HCT116 (cell line): ENCODE results near the gene CTTN. TPM values are rescaled to one million over a fixed set of nuclear protein-coding genes. Genes with fewer than 3 reads are reported as not detected.

Source experiments
- ATAC-seq: fragments of 200-7000 bp; cut with Tn5 transposase; 2 replicates; pipeline ENCODE4 v1.9.1; 2020; ENCODE audit warnings: mild to moderate bottlenecking, moderate library complexity
- BruUV-seq: library from RNA; stranded (reverse); fragments of 400-500 nt; replicated peaks from 2 replicates; lab custom pipeline; 2021; lab: Mats Ljungman, UMichigan
- CTCF ChIA-PET: fragments of 300-600 bp; sonication (Branson Sonifier 250); formaldehyde crosslinking; loops from one replicate; lab custom pipeline; 2021; ENCODE audit warnings: antibody characterized with exemption; lab: Charles Lee
- POLR2A ChIA-PET: fragments of 300-600, 350-600 bp; sonication (Branson Sonifier 250); formaldehyde crosslinking; loops from one replicate; lab custom pipeline; 2021; ENCODE audit warnings: antibody characterized with exemption; lab: Charles Lee
- RAD21 ChIA-PET, 2 experiments: fragments of 300-600 bp; sonication (Branson Sonifier 250); formaldehyde crosslinking; loops; one replicate each; lab custom pipeline; 2023; ENCODE audit warnings: low total read pairs in 2 of 2; ENCODE audit not compliant: uncharacterized antibody in 2 of 2, unreplicated experiment in 2 of 2, low non-redundant PET in 1 of 2; lab: Charles Lee
- DNase-seq: peaks from one replicate; pipeline ENCODE4 v3.0.0-alpha.2; 2010; ENCODE audit warnings: low read depth, low spot score
- H2AFZ ChIP-seq: fragments of 200-600 bp; shearing (Covaris generic), sonication (generic); 2 replicates; pipeline ENCODE4 v1.6.1; 2017; ENCODE audit warnings: low read depth, mixed run types, mixed read lengths, antibody characterized with exemption, low read length; ENCODE audit not compliant: poor library complexity, severe bottlenecking
- H3K27ac ChIP-seq: 2 replicates; pipeline ENCODE4 v1.5.1; 2012; ENCODE audit warnings: low read depth, low read length
- H3K27me3 ChIP-seq: fragments of 200-600 bp; sonication (generic); 2 replicates; pipeline ENCODE4 v1.6.1; 2016; ENCODE audit warnings: mixed run types, low read length, mixed read lengths; ENCODE audit not compliant: insufficient read depth
- H3K36me3 ChIP-seq, 2 experiments: fragments of 200-500 bp in 1 of 2; fragments of 200-600 bp in 1 of 2; sonication (Bioruptor generic) in 1 of 2; sonication (generic) in 1 of 2; 2 replicates each; pipeline versions ENCODE4 v1.5.1 to v1.6.1; 2014 to 2016; ENCODE audit warnings: low read length in 2 of 2, inconsistent platforms in 1 of 2, mixed read lengths in 1 of 2, mixed run types in 1 of 2; ENCODE audit not compliant: insufficient read depth in 2 of 2, control insufficient read depth in 1 of 2
- H3K4me1 ChIP-seq, 2 experiments: fragments of 200-600 bp in 1 of 2; sonication (generic) in 1 of 2; 2 replicates each; pipeline versions ENCODE4 v1.5.1 to v1.6.1; 2012 to 2017; ENCODE audit warnings: low read length in 2 of 2, inconsistent platforms in 1 of 2, mild to moderate bottlenecking in 1 of 2, mixed read lengths in 1 of 2, mixed run types in 1 of 2, moderate library complexity in 1 of 2; ENCODE audit not compliant: insufficient read depth in 2 of 2, control insufficient read depth in 1 of 2
- H3K4me2 ChIP-seq: fragments of 200-600 bp; sonication (generic); 2 replicates; pipeline ENCODE4 v1.6.1; 2017; ENCODE audit warnings: mixed run types, low read length, mixed read lengths
- H3K4me3 ChIP-seq, 2 experiments: fragments of 200-600 bp in 1 of 2; sonication (generic) in 1 of 2; replicated peaks in 1 of 2; 2 replicates each; pipeline ENCODE4 v1.5.1; 2011 to 2016; ENCODE audit warnings: low read length in 2 of 2, control low read depth in 1 of 2, low read depth in 1 of 2, mild to moderate bottlenecking in 1 of 2, mixed read lengths in 1 of 2, mixed run types in 1 of 2
- H3K79me2 ChIP-seq: fragments of 200-600 bp; sonication (generic); 2 replicates; pipeline ENCODE4 v1.6.1; 2017; ENCODE audit warnings: mild to moderate bottlenecking, mixed run types, low read length, moderate library complexity, mixed read lengths; ENCODE audit not compliant: insufficient read depth
- H3K9ac ChIP-seq: fragments of 200-600 bp; sonication (generic); 2 replicates; pipeline ENCODE4 v1.6.1; 2016; ENCODE audit warnings: low read length, mixed read lengths
- H3K9me2 ChIP-seq: fragments of 200-600 bp; sonication (generic), shearing (Covaris generic); 2 replicates; pipeline ENCODE4 v1.6.1; 2017; ENCODE audit warnings: mixed run types, mild to moderate bottlenecking, moderate library complexity; ENCODE audit not compliant: insufficient read depth
- H3K9me3 ChIP-seq, 2 experiments: fragments of 200-500 bp in 1 of 2; fragments of 200-600 bp in 1 of 2; sonication (Bioruptor generic) in 1 of 2; sonication (generic) in 1 of 2; 2 replicates each; pipeline ENCODE4 v1.6.1; 2014 to 2017; ENCODE audit warnings: low read length in 2 of 2, mixed read lengths in 2 of 2, inconsistent platforms in 1 of 2, low read depth in 1 of 2, mild to moderate bottlenecking in 1 of 2, mixed run types in 1 of 2, moderate library complexity in 1 of 2; ENCODE audit not compliant: control insufficient read depth in 1 of 2, insufficient read depth in 1 of 2
- H4K20me1 ChIP-seq: fragments of 200-600 bp; sonication (generic), shearing (Covaris generic); 2 replicates; pipeline ENCODE4 v1.6.1; 2017; ENCODE audit warnings: mixed run types, mild to moderate bottlenecking, moderate library complexity; ENCODE audit not compliant: insufficient read depth
- CBX3 ChIP-seq: IDR thresholded peaks from 2 replicates; pipeline ENCODE4 v1.6.1; 2012; ENCODE audit warnings: low read depth
- ELF1 ChIP-seq: IDR thresholded peaks from 2 replicates; pipeline ENCODE4 v1.6.1; 2012; ENCODE audit warnings: low read depth, borderline replicate concordance
- EZH2 ChIP-seq: fragments of 200-600 bp; sonication (generic); IDR thresholded peaks from 2 replicates; pipeline ENCODE4 v1.6.1; 2017; ENCODE audit warnings: antibody characterized with exemption, mixed run types
- POLR2AphosphoS5 ChIP-seq: IDR thresholded peaks from 2 replicates; pipeline ENCODE4 v1.6.1; 2011; ENCODE audit warnings: mild to moderate bottlenecking, low read depth, low read length, moderate library complexity
- RAD21 ChIP-seq: IDR thresholded peaks from 2 replicates; pipeline ENCODE4 v1.6.1; 2012; ENCODE audit warnings: low read depth, mild to moderate bottlenecking
- SRF ChIP-seq: IDR thresholded peaks from 2 replicates; pipeline ENCODE4 v1.6.1; 2012; ENCODE audit warnings: low read depth
- TCF7L2 ChIP-seq: IDR thresholded peaks from 2 replicates; pipeline ENCODE4 v1.7.0; 2011; ENCODE audit warnings: borderline replicate concordance, inconsistent platforms; ENCODE audit not compliant: insufficient read depth, insufficient read length; ENCODE audit errors: extremely low read depth
- intact Hi-C: fragments of 100-400 bp; cut with micrococcal nuclease; formaldehyde crosslinking; loops from 2 replicates; pipeline ENCODE4 v1.10.0; 2022
- total RNA-seq: library from RNA; stranded (reverse); gene quantifications from one replicate; pipeline ENCODE4 v1.2.1, GENCODE V29; 2021; ENCODE audit not compliant: unreplicated experiment
- TF ChIP-seq, protein P1 (sequence below): IDR thresholded peaks from 2 replicates; pipeline ENCODE4 v1.6.1; 2012
- TF ChIP-seq, protein P2 (sequence below), 3 experiments: fragments of 200-600 bp in 1 of 3; sonication (generic) in 1 of 3; IDR thresholded peaks in 2 of 3; conservative IDR thresholded peaks in 1 of 3; 2 replicates each; pipeline ENCODE4 v1.5.1; 2012 to 2017; ENCODE audit warnings: low read depth in 2 of 3, low read length in 2 of 3, antibody characterized with exemption in 1 of 3, borderline replicate concordance in 1 of 3, control low read depth in 1 of 3, mild to moderate bottlenecking in 1 of 3, mixed read lengths in 1 of 3, mixed run types in 1 of 3, moderate library complexity in 1 of 3; ENCODE audit not compliant: insufficient read depth in 1 of 3

Gene CTTN
- total RNA-seq, 1 experiment from 2014 or later: 249 TPM

DNA sequence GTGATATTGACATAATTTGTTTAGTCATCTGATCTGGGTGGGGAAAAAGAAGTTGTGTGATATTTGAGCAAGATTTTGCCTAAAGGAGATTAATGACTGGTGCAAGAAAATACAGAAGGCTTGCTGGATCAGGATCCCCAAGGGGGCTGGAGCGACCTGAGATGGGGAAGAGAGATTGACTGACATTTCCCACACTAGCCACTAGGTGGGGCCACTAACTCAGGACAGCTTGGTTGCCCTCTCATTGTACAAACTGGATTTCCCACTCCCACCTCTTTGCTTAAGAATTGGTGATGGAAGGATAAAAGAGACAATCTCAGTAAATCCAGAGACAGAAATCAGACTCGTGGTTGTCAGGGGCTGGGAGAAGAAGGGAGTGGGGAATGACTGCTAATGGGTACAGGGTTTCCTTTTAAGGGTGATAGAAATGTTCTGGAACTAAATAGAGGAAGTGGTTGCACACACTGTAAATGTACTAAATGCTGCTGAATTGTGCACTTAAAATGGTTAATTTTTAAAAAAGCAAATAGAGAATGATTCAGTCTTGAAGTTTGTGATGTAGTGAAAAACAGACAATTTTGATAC is 50.7 kb downstream of the CTTN start:
- intact Hi-C loops: no loop called here
- TF ChIP-seq, protein P1, sequence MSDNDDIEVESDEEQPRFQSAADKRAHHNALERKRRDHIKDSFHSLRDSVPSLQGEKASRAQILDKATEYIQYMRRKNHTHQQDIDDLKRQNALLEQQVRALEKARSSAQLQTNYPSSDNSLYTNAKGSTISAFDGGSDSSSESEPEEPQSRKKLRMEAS: 0 out of 2 replicates have a peak, but pooled peaks have one; percentile 14
- TF ChIP-seq SRF: no peak
- TF ChIP-seq POLR2AphosphoS5: no peak
- TF ChIP-seq TCF7L2: no peak
- TF ChIP-seq, protein P2, sequence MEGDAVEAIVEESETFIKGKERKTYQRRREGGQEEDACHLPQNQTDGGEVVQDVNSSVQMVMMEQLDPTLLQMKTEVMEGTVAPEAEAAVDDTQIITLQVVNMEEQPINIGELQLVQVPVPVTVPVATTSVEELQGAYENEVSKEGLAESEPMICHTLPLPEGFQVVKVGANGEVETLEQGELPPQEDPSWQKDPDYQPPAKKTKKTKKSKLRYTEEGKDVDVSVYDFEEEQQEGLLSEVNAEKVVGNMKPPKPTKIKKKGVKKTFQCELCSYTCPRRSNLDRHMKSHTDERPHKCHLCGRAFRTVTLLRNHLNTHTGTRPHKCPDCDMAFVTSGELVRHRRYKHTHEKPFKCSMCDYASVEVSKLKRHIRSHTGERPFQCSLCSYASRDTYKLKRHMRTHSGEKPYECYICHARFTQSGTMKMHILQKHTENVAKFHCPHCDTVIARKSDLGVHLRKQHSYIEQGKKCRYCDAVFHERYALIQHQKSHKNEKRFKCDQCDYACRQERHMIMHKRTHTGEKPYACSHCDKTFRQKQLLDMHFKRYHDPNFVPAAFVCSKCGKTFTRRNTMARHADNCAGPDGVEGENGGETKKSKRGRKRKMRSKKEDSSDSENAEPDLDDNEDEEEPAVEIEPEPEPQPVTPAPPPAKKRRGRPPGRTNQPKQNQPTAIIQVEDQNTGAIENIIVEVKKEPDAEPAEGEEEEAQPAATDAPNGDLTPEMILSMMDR (IDR thresholded peaks at IDR 0.05 in 2 of 3, conservative IDR thresholded peaks at IDR 0.05 in 1 of 3; ENCODE audit: borderline replicate concordance in 1 of 3, insufficient read depth in 1 of 3, low read depth in 2 of 3, low read length in 2 of 3): peak; percentile 44 to 89 (median 79); a peak in 5 of 6 replicates
- no peak for TF ChIP-seq EZH2
- TF ChIP-seq CBX3: peak; percentile 98
- TF ChIP-seq RAD21: peak; percentile 63
- no peak for TF ChIP-seq ELF1
- POLR2A ChIA-PET: no interaction called here
- RAD21 ChIA-PET: no interaction called here
- Histone ChIP-seq H2AFZ (no peak overlapping the region), H3K9me2 (no peaks in the 10 kb centered on the region), H3K36me3 (no peaks in the 10 kb centered on the region), H3K9ac (no peak overlapping the region), H4K20me1 (no peaks in the 10 kb centered on the region), H3K4me1 (no peaks in the 10 kb centered on the region), H3K4me2 (no peak overlapping the region), H3K27ac (no peak overlapping the region), H3K4me3 (no peak overlapping the region), H3K9me3 (peaks cover 3 to 24% of the 10 kb centered on the region in 2 experiments; a peak in 2 of 4 replicates), H3K27me3 (no peaks in the 10 kb centered on the region), H3K79me2 (no peaks in the 10 kb centered on the region)
- BruUV-seq: no TSS peak
- DNase-seq: peak; percentile 16
- no peak; the same call in 1 of the 2 replicates for ATAC-seq
- CTCF ChIA-PET: no interaction called here
